ENCODE measurements around the gene NTRK2.

DNA sequence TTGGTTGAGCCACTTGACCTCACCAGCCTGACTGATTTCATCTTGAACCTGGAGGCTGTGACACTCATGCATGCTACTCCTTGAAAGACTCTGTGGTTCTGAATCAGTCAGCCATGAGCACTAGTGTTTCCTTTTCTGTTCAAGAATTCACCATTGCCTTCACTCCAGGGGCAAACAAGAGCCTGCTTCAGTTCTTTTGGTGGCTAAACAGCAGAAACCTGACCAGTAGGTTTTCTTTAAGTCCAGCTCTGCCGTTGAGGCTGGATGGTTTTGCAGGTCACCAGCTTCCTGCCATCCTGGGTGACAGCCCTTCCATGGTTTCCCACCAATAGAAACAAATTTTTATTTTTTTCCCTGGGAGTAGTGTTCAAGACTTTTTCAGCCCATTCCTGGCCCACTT, 10.0 kb downstream of the NTRK2 start:
- TF ChIP-seq, protein P1, sequence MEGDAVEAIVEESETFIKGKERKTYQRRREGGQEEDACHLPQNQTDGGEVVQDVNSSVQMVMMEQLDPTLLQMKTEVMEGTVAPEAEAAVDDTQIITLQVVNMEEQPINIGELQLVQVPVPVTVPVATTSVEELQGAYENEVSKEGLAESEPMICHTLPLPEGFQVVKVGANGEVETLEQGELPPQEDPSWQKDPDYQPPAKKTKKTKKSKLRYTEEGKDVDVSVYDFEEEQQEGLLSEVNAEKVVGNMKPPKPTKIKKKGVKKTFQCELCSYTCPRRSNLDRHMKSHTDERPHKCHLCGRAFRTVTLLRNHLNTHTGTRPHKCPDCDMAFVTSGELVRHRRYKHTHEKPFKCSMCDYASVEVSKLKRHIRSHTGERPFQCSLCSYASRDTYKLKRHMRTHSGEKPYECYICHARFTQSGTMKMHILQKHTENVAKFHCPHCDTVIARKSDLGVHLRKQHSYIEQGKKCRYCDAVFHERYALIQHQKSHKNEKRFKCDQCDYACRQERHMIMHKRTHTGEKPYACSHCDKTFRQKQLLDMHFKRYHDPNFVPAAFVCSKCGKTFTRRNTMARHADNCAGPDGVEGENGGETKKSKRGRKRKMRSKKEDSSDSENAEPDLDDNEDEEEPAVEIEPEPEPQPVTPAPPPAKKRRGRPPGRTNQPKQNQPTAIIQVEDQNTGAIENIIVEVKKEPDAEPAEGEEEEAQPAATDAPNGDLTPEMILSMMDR (IDR thresholded peaks at IDR 0.05) = no peak
- no peak for TF ChIP-seq POLR2A (IDR thresholded peaks at IDR 0.05)
- TF ChIP-seq EP300 (IDR thresholded peaks at IDR 0.05) = no peak

Measured in suprapubic skin (tissue), 3 donors.